Fibroblast of mammary gland (primary cell): Measurements from ENCODE around the gene RBMS2.
"Not testable (repeated sequence)": the region's sequence is repeated elsewhere in the genome, so short reads cannot be mapped to it uniquely, and the experiment has no call there.

ENCODE experiments used
- DNase-seq: peaks from one replicate; pipeline ENCODE4 v3.0.0-alpha.2; 2010; ENCODE audit warnings: low read depth
- H3K4me3 ChIP-seq: 2 replicates; pipeline ENCODE4 v1.5.1; 2011; ENCODE audit warnings: low read depth, mild to moderate bottlenecking, low read length, moderate library complexity; ENCODE audit not compliant: control insufficient read depth
- TF ChIP-seq, protein P1 (sequence below): conservative IDR thresholded peaks from 2 replicates; pipeline ENCODE4 v1.5.1; 2011; ENCODE audit warnings: low read depth, low read length, inconsistent platforms; ENCODE audit not compliant: control insufficient read depth, insufficient read depth

RBMS2 gene

DNA sequence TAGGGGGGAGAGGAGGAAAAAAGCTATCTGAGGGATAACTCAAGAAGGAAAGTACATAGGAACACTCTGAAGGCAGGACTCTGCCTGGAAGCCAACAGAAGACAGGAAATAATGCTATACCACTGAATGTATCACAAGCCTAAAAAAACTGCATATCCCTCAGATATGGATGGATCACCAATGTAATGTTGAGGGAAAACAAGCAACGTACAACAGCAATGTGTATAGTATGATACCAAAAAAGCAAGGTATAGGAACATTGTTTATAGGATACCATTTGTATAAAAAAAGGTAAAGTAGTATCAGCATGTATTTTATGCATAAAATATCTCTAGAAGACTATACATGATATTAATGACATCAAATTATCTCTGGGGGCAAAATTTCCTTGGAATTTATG lies 37.1 kb upstream of the RBMS2 start:
- H3K4me3 ChIP-seq, result no peak overlapping the region
- TF ChIP-seq, protein P1, sequence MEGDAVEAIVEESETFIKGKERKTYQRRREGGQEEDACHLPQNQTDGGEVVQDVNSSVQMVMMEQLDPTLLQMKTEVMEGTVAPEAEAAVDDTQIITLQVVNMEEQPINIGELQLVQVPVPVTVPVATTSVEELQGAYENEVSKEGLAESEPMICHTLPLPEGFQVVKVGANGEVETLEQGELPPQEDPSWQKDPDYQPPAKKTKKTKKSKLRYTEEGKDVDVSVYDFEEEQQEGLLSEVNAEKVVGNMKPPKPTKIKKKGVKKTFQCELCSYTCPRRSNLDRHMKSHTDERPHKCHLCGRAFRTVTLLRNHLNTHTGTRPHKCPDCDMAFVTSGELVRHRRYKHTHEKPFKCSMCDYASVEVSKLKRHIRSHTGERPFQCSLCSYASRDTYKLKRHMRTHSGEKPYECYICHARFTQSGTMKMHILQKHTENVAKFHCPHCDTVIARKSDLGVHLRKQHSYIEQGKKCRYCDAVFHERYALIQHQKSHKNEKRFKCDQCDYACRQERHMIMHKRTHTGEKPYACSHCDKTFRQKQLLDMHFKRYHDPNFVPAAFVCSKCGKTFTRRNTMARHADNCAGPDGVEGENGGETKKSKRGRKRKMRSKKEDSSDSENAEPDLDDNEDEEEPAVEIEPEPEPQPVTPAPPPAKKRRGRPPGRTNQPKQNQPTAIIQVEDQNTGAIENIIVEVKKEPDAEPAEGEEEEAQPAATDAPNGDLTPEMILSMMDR, result no peak
- DNase-seq, result no peak

DNA sequence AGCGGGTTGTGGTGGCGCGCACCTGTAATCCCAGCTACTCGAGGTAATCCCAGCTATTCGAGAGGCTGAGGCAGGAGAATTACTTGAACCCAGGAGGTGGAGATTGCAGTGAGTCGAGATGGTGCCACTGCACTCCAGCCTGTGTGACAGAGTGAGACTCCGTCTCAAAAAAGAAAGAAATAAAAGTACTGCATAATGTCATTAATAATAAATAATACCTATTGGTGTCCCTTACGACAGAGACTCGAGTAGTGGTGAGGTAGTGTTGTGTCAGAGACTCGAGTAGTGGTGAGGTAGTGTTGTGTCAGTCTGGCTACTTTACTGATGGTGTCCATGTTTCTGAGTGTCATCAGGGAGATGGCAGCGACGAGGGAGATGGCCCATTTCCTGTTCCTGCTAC lies 34.9 kb upstream of the RBMS2 start:
- TF ChIP-seq, protein P1, result no peak
- no peak overlapping the region for H3K4me3 ChIP-seq
- DNase-seq, result no peak

DNA sequence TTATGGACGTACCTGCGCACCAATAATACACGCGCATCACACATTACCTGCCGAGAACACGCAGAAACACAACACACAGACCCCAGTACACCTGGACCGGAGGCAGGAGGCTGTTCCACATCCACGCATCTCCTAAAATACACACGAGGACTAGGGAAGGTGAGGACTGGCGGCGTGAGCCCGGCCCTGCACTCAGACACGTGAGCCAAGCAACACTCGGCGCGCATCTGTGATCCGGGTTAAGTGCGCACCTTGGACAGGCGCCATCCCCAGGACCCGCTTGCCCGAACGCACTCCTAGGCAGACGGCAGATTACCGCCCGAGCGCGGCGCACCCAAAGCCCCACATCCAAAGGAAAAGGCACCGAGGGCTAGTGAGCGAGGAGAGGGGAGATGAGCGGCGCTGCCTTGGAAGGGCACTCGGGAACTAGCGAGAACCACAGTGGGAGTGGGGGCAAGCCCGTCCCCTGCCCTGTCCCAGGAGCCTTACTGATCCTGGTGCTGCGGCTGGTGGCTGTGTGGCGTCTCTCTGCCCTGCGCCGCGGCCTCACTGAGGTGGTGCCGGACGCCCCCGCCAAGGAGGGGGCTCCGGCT lies 34.1 kb upstream of the RBMS2 start:
- TF ChIP-seq, protein P1, result no peak
- peak; percentile 9 for DNase-seq
- H3K4me3 ChIP-seq, result peak overlapping the region; percentile 40

DNA sequence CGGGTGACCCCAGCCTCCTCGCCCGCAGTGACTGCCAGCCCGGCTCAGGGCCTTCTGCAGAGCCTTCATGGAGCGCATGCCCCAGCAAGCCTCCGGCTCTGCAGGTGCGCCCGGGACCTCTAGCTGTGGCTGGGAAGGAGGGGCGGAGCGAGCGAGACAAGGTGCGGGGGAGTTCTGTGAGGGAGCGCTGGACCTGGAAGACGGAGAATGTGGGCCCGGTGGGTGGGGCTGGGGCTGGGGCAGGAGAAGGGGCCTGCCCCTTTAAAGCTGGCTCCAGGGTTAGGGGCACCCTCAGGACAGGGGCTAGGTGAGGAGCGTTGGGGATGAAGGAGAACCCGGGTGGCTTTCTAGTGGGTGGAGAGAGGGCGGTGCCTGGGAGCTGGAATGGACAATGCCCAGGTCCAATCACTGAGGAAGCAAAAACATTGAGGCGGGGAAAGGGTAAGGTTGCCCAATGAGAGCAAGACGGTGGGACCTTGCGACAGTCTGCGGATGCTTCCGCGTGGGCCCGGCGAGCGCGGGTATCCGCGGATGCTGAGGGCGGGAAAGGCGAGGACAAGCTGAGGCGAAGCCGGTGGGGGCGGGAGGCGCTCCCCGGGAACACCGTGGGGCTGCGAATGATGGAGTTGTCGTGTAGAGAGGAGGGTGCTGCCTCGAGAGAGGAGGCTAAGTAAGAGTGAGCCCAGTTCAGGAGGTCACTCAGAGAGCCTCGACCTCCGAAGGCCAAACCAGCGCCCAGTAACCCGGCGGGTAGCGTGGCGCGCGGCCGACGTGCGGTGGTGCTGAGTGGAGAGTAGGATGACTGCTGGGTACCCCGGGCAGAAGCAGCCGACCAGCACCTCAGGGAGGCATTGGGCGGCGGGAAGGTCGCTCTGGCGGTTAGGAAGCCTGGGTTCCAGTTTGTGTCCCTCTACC lies 33.3 kb upstream of the RBMS2 start, which contains the start of gene GLS2:
Gene GLS2, minus strand, starts transcription at position 121 of the 915 bp plus-strand sequence. Its CDS starts 43 bp downstream, at position 78.
- peak; percentile 73 for DNase-seq
- H3K4me3 ChIP-seq, result peak within 1 kb of the TSS; percentile 40
- TF ChIP-seq, protein P1, result no peak

DNA sequence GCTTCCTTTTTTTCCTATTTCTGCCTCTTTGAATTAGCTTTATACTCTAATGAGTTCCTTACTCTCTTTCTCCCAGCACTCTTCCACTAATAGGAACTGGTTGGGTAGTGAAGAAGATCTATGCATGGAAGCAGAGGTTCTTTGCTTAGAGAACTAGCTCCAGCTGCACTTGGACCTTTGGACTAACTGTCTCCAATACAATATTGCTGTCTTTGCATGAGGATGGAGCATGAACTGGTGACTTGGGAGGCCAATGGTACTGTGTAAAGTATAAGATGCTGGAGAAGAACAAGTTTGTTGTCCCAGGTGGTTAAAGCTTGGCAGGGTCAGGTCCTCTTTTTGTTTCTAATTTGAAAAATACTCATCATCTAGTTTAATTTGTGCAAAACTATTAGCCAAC lies 31.3 kb upstream of the RBMS2 start:
- DNase-seq, result no peak
- TF ChIP-seq, protein P1, result no peak

DNA sequence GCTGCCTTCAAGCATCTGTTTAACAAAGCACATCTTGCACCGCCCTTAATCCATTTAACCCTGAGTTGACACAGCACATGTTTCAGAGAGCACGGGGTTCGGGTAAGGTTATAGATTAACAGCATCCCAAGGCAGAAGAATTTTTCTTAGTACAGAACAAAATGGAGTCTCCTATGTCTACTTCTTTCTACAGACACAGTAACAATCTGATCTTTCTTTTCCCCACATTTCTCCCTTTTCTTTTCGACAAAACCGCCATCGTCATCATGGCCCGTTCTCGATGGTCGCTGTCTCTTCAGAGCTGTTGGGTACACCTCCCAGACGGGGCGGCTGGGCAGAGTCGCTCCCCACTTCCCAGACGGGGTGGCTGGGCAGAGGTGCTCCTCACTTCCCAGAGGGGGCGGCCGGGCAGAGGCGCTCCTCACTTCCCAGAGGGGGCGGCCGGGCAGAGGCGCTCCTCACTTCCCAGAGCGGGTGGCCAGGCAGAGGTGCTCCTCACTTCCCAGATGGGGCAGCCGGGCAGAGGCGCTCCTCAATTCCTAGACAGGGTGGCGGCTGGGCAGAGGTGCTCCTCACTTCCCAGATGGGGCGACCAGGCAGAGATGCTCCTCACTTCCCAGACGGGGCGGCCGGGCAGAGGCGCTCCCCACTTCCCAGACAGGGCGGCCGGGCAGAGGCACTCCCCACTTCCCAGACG lies 28.1 kb upstream of the RBMS2 start:
- not testable (repeated sequence) for DNase-seq, H3K4me3 ChIP-seq

More for the DNA sequence above, 31.3 kb upstream of the RBMS2 start:
- no peak overlapping the region for H3K4me3 ChIP-seq

DNA sequence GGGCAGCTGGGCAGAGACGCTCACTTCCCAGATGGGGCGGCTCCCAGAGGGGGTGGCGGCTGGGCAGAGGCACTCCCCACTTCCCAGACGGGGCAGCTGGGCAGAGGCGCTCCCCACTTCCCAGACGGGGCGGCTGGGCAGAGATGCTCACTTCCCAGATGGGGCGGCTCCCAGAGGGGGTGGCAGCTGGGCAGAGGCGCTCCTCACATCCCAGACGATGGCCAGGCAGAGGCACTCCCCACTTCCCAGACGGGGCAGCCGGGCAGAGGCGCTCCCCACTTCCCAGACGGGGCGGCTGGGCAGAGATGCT lies 27.6 kb upstream of the RBMS2 start:
- not testable (repeated sequence) for DNase-seq, H3K4me3 ChIP-seq

DNA sequence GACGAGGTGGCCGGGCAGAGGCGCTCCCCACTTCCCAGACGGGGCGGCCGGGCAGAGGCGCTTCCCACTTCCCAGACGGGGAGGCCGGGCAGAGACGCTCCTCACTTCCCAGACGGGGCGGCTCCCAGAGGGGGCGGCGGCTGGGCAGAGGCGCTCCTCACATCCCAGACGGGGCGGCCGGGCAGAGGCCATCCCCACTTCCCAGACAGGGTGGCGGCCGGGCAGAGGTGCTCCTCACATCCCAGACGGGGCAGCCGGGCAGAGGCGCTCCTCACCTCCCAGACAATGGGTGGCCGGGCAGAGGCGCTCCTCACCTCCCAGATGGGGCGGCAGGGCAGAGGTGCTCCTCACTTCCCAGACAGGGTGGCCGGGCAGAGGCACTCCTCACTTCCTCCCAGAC lies 27.1 kb upstream of the RBMS2 start:
- H3K4me3 ChIP-seq, DNase-seq: not testable (repeated sequence)
